ENCODE measurements around the gene CLASP1. TPM values are rescaled to one million over a fixed set of nuclear protein-coding genes. Genes with fewer than 3 reads are reported as not detected.

Gene CLASP1
- total and polyA plus RNA-seq, 2 experiments from 2014 or later, result 20.1 to 45.9 TPM

DNA sequence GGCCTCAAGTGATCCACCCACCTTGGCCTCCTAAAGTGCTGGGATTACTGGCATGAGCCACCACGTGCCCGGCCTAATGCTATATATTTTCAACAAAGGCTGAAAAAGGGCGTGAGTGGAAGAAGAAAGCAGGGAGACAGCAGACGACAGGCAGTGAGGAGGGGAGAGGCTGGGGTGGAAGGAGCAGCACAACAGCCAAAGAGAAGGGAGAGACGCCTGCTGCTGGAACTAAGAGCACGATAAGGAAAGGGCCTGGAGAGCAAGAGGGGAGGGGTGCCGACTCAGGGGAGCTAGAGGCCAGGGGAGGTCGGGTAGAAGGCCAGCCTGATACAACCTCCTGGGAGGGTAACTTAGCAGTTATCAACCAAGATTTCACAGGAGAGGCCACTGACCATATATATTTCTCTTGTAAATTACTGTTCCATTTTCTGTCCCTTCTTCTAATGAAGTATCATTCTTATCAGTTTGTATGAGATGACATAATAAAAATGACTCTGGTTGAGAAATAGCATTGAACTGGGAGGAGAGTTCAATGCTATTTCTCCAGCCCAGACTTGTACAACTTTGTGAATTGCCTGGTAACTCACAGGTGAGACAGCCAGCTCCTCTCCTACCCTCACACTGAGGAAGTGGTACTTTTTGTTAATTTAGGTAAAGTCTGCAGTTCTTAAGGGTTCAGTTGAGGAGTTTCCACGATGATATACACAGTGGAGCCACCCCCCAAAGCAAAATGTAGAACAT, 124.4 kb downstream of the CLASP1 start:
- Histone ChIP-seq H2AFZ (no peak overlapping the region), H3K4me2 (no peak overlapping the region), H3K27ac (no peak overlapping the region), H3K4me3 (no peak overlapping the region), H3K9me2 (replicated peaks; ENCODE audit: insufficient read depth) (no peaks in the 10 kb centered on the region), H3K79me2 (peaks cover 44% of the 10 kb centered on the region), H3K27me3 (no peaks in the 10 kb centered on the region), H3K9me3 (ENCODE audit: low read depth) (no peaks in the 10 kb centered on the region), H3K4me1 (ENCODE audit: insufficient read depth) (peaks cover 12% of the 10 kb centered on the region), H3K36me3 (replicated peaks; ENCODE audit: insufficient read depth, low read depth) (no peaks in the 10 kb centered on the region), H4K20me1 (ENCODE audit: insufficient read depth, poor library complexity, severe bottlenecking) (peaks cover 8% of the 10 kb centered on the region)
- DNase-seq (ENCODE audit: low spot score), result no peak
- 64% methylated on average over 9 of the region's 9 CpGs for WGBS (ENCODE audit: low lambda C conversion rate, missing lambda C conversion rate)
- TF ChIP-seq EZH2phosphoT487 (IDR thresholded peaks at IDR 0.05; ENCODE audit: low read depth, severe bottlenecking, unreplicated experiment), result no peak
- TF ChIP-seq, protein P1, sequence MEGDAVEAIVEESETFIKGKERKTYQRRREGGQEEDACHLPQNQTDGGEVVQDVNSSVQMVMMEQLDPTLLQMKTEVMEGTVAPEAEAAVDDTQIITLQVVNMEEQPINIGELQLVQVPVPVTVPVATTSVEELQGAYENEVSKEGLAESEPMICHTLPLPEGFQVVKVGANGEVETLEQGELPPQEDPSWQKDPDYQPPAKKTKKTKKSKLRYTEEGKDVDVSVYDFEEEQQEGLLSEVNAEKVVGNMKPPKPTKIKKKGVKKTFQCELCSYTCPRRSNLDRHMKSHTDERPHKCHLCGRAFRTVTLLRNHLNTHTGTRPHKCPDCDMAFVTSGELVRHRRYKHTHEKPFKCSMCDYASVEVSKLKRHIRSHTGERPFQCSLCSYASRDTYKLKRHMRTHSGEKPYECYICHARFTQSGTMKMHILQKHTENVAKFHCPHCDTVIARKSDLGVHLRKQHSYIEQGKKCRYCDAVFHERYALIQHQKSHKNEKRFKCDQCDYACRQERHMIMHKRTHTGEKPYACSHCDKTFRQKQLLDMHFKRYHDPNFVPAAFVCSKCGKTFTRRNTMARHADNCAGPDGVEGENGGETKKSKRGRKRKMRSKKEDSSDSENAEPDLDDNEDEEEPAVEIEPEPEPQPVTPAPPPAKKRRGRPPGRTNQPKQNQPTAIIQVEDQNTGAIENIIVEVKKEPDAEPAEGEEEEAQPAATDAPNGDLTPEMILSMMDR (IDR thresholded peaks at IDR 0.05; ENCODE audit: poor library complexity), result no peak
- no peak for TF ChIP-seq EZH2 (IDR thresholded peaks at IDR 0.05; ENCODE audit: borderline replicate concordance)

DNA sequence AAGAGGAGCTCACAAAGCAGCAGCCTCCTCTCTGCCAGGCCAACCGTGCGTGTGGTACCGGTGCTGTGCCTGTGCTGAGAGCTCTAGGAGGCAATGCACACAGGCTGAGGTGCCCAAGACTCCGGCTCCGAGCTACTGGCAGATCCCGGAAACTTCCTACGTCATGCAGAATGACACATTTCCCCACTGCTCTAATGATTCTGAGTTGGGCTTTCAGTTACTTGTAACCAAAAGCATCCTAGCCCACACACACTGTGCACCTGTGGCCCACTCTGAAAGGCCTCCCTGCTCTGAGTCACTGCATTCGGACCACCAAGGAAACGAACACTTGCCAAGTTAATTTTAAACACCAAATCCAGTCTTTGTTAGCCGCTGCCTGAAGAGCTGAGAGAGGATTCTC, 127.9 kb downstream of the CLASP1 start:
- H3K79me2 ChIP-seq, result peaks cover 10% of the 10 kb centered on the region
- H2AFZ ChIP-seq, result no peak overlapping the region
- H3K27ac ChIP-seq, result no peak overlapping the region
- DNase-seq (ENCODE audit: low spot score), result no peak
- no peaks in the 10 kb centered on the region for H3K9me3 ChIP-seq (ENCODE audit: low read depth)
- H3K4me1 ChIP-seq (ENCODE audit: insufficient read depth), result no peaks in the 10 kb centered on the region
- TF ChIP-seq EZH2 (IDR thresholded peaks at IDR 0.05; ENCODE audit: borderline replicate concordance) (no peak), EZH2phosphoT487 (IDR thresholded peaks at IDR 0.05; ENCODE audit: low read depth, severe bottlenecking, unreplicated experiment) (no peak)
- TF ChIP-seq, protein P1 (IDR thresholded peaks at IDR 0.05; ENCODE audit: poor library complexity), result no peak
- H3K27me3 ChIP-seq, result no peaks in the 10 kb centered on the region
- no peak overlapping the region for H3K4me2 ChIP-seq
- no peaks in the 10 kb centered on the region for H3K36me3 ChIP-seq (replicated peaks; ENCODE audit: insufficient read depth, low read depth)
- H3K4me3 ChIP-seq, result no peak overlapping the region
- no peaks in the 10 kb centered on the region for H4K20me1 ChIP-seq (ENCODE audit: insufficient read depth, poor library complexity, severe bottlenecking)
- no peaks in the 10 kb centered on the region for H3K9me2 ChIP-seq (replicated peaks; ENCODE audit: insufficient read depth)
- 95% methylated on average over 10 of the region's 10 CpGs for WGBS (ENCODE audit: low lambda C conversion rate, missing lambda C conversion rate)

DNA sequence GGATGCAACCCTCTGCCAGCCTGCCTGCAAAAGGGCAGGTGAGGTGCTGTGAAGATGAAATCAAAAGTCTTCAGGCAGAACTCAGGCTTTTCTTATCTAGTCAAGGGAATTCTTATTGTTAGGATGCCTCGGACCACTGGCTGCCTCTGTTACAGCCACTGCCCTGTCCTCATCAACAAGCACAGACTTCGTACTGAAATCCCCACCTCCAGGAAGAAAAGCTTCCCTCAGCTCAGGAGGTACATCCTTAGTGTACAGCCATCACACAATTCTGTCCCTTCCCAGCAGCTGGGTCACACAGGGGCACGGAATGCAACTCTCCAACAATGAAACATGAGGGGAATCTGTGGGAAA, 128.6 kb downstream of the CLASP1 start:
- Histone ChIP-seq H3K9me3 (ENCODE audit: low read depth) (no peaks in the 10 kb centered on the region), H3K4me1 (ENCODE audit: insufficient read depth) (no peaks in the 10 kb centered on the region), H3K4me3 (no peak overlapping the region), H3K27ac (no peak overlapping the region), H3K79me2 (peaks cover 4% of the 10 kb centered on the region), H3K36me3 (replicated peaks; ENCODE audit: insufficient read depth, low read depth) (no peaks in the 10 kb centered on the region), H2AFZ (no peak overlapping the region), H3K9me2 (replicated peaks; ENCODE audit: insufficient read depth) (no peaks in the 10 kb centered on the region), H3K4me2 (no peak overlapping the region), H4K20me1 (ENCODE audit: insufficient read depth, poor library complexity, severe bottlenecking) (no peaks in the 10 kb centered on the region), H3K27me3 (no peaks in the 10 kb centered on the region)
- 83% methylated on average over 3 of the region's 3 CpGs for WGBS (ENCODE audit: low lambda C conversion rate, missing lambda C conversion rate)
- DNase-seq (ENCODE audit: low spot score), result no peak
- TF ChIP-seq EZH2 (IDR thresholded peaks at IDR 0.05; ENCODE audit: borderline replicate concordance), result no peak
- TF ChIP-seq EZH2phosphoT487 (IDR thresholded peaks at IDR 0.05; ENCODE audit: low read depth, severe bottlenecking, unreplicated experiment), result no peak
- TF ChIP-seq, protein P1 (IDR thresholded peaks at IDR 0.05; ENCODE audit: poor library complexity), result no peak

Data from hepatocyte (in vitro differentiated cells).